ENCODE results near the gene SORL1. TPM values are rescaled to one million over a fixed set of nuclear protein-coding genes. Genes with fewer than 3 reads are reported as not detected.

The SORL1 gene
- total RNA-seq, 1 donor from 2014 or later, result 13.8 TPM

GRCh38 chr11:121615501-121615900 lies 163.4 kb downstream of the SORL1 start:
- peaks cover 15% of the 10 kb centered on the region for H3K36me3 Mint-ChIP-seq (ENCODE audit: low read depth)
- no peaks in the 10 kb centered on the region for H3K27me3 Mint-ChIP-seq (ENCODE audit: low read depth)
- TF ChIP-seq CTCF (conservative IDR thresholded peaks at IDR 0.05), result no peak
- H3K27ac Mint-ChIP-seq (ENCODE audit: unreplicated experiment), result no peak overlapping the region
- no peak for DNase-seq (ENCODE audit: low read depth, low spot score)
- H3K4me1 Mint-ChIP-seq, result peaks cover 4% of the 10 kb centered on the region
- peaks cover 3% of the 10 kb centered on the region for H3K9me3 Mint-ChIP-seq
- no peak overlapping the region for H3K4me3 Mint-ChIP-seq

GRCh38 chr11:121618516-121618915 lies 166.4 kb downstream of the SORL1 start:
- no peak overlapping the region for H3K4me3 Mint-ChIP-seq
- no peaks in the 10 kb centered on the region for H3K27me3 Mint-ChIP-seq (ENCODE audit: low read depth)
- TF ChIP-seq CTCF (conservative IDR thresholded peaks at IDR 0.05), result no peak
- H3K4me1 Mint-ChIP-seq, result no peaks in the 10 kb centered on the region
- DNase-seq (ENCODE audit: low read depth, low spot score), result no peak
- peaks cover 14% of the 10 kb centered on the region for H3K36me3 Mint-ChIP-seq (ENCODE audit: low read depth)
- no peak overlapping the region for H3K27ac Mint-ChIP-seq (ENCODE audit: unreplicated experiment)
- no peaks in the 10 kb centered on the region for H3K9me3 Mint-ChIP-seq

GRCh38 chr11:121625777-121626506 lies 173.8 kb downstream of the SORL1 start:
- DNase-seq (ENCODE audit: low read depth, low spot score), result no peak
- no peaks in the 10 kb centered on the region for H3K9me3 Mint-ChIP-seq
- H3K27ac Mint-ChIP-seq (ENCODE audit: unreplicated experiment), result no peak overlapping the region
- TF ChIP-seq CTCF (conservative IDR thresholded peaks at IDR 0.05), result no peak
- peaks cover 16% of the 10 kb centered on the region for H3K36me3 Mint-ChIP-seq (ENCODE audit: low read depth)
- H3K4me3 Mint-ChIP-seq, result no peak overlapping the region
- H3K27me3 Mint-ChIP-seq (ENCODE audit: low read depth), result no peaks in the 10 kb centered on the region
- H3K4me1 Mint-ChIP-seq, result no peaks in the 10 kb centered on the region

GRCh38 chr11:121626507-121626875 lies 174.4 kb downstream of the SORL1 start:
- Mint-ChIP-seq H3K9me3 (no peaks in the 10 kb centered on the region), H3K36me3 (ENCODE audit: low read depth) (peaks cover 16% of the 10 kb centered on the region), H3K4me1 (no peaks in the 10 kb centered on the region), H3K27me3 (ENCODE audit: low read depth) (no peaks in the 10 kb centered on the region), H3K27ac (ENCODE audit: unreplicated experiment) (no peak overlapping the region), H3K4me3 (no peak overlapping the region)
- no peak for DNase-seq (ENCODE audit: low read depth, low spot score)
- no peak for TF ChIP-seq CTCF (conservative IDR thresholded peaks at IDR 0.05)

- H3K9me3 Mint-ChIP-seq, result no peaks in the 10 kb centered on the region
- no peak for DNase-seq (ENCODE audit: low read depth, low spot score)
- no peak for TF ChIP-seq CTCF (conservative IDR thresholded peaks at IDR 0.05)
- H3K4me3 Mint-ChIP-seq, result no peak overlapping the region
- no peak overlapping the region for H3K27ac Mint-ChIP-seq (ENCODE audit: unreplicated experiment)
- H3K36me3 Mint-ChIP-seq (ENCODE audit: low read depth), result peaks cover 14% of the 10 kb centered on the region
- no peaks in the 10 kb centered on the region for H3K4me1 Mint-ChIP-seq
- H3K27me3 Mint-ChIP-seq (ENCODE audit: low read depth), result no peaks in the 10 kb centered on the region
Observed at GRCh38 chr11:121626980-121627379, 174.9 kb downstream of the SORL1 start.

Data from neural crest cell (in vitro differentiated cells).